ENCODE data around the gene TNN. TPM values are rescaled to one million over a fixed set of nuclear protein-coding genes. Genes with fewer than 3 reads are reported as not detected.

TNN gene
- total and polyA plus RNA-seq, 8 donors, result 0.06 to 1.1 (median 0.14) TPM; not detected in 5

DNA sequence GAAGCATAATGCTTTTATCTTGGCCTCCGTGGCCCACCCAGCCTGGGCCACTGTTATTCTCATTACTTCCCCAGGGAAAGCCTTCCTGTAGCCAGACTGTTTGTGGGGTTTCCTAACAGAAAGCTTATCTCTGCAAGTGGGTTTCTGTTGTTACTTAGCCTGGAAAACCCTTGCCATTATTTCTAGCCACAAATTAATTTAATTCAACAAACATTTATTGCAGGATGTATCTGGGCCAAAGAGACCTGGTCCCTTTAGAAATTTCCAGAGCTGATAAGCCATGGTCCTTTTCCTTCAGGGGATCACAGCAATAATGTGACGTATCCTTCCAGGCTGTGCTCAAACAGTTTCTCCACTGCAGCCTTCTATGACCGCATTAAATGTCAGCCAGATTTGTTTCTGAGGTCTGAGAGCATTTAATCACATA, 20.9 kb downstream of the TNN start:
- H3K27ac ChIP-seq, result no peak overlapping the region
- no peaks in the 10 kb centered on the region for H3K36me3 ChIP-seq
- H3K4me1 ChIP-seq, result no peaks in the 10 kb centered on the region
- no peaks in the 10 kb centered on the region for H3K9me3 ChIP-seq
- DNase-seq, result no peak
- 71 to 88% (median 76%) methylated on average over 3 of the region's 3 CpGs for WGBS, 5 donors
- no peaks in the 10 kb centered on the region for H3K27me3 ChIP-seq
- intact Hi-C loops (cut with DNase I; ENCODE audit: low total_unique reads), result no loop called here
- H3K4me3 ChIP-seq, result no peak overlapping the region
- TF ChIP-seq, protein P1, sequence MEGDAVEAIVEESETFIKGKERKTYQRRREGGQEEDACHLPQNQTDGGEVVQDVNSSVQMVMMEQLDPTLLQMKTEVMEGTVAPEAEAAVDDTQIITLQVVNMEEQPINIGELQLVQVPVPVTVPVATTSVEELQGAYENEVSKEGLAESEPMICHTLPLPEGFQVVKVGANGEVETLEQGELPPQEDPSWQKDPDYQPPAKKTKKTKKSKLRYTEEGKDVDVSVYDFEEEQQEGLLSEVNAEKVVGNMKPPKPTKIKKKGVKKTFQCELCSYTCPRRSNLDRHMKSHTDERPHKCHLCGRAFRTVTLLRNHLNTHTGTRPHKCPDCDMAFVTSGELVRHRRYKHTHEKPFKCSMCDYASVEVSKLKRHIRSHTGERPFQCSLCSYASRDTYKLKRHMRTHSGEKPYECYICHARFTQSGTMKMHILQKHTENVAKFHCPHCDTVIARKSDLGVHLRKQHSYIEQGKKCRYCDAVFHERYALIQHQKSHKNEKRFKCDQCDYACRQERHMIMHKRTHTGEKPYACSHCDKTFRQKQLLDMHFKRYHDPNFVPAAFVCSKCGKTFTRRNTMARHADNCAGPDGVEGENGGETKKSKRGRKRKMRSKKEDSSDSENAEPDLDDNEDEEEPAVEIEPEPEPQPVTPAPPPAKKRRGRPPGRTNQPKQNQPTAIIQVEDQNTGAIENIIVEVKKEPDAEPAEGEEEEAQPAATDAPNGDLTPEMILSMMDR (IDR thresholded peaks at IDR 0.05), result no peak
- TF ChIP-seq POLR2AphosphoS5 (IDR thresholded peaks at IDR 0.05) (no peak), POLR2A (IDR thresholded peaks at IDR 0.05) (no peak), EP300 (IDR thresholded peaks at IDR 0.05) (no peak)

DNA sequence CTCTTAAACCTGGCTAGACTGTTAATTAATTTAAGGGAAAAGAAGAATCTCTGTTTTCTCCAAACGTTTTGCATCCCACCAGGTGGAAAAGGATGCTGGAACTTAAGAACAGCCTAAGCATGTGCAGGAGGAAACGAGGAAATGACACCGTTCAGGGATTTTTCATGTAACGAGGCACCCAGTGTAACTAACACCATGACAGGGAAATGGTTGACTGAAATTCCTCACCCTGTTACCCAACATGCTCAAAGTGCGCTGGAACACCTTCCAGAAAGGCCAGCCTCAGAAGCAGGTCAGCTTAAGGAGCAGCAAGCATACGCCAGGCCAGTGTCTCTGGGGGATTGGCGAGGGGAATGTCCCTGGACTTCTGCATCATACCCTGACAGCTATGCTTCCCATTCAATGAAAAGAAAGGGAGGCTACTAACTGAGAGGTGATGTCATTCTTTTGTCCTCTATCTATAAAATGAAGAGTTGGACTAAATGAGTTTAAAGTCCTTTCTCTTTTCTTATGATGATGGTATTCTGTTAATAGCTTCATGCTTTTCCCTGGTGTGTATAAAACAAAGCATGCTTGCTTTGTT, 21.6 kb downstream of the TNN start:
- TF ChIP-seq, protein P1 (IDR thresholded peaks at IDR 0.05), result no peak
- TF ChIP-seq POLR2AphosphoS5 (IDR thresholded peaks at IDR 0.05) (no peak), EP300 (IDR thresholded peaks at IDR 0.05) (no peak), POLR2A (IDR thresholded peaks at IDR 0.05) (no peak)
- intact Hi-C loops (cut with DNase I; ENCODE audit: low total_unique reads), result no loop called here
- WGBS, 5 donors, result 64 to 76% (median 69%) methylated on average over 7 of the region's 7 CpGs
- Histone ChIP-seq H3K4me1 (no peaks in the 10 kb centered on the region), H3K27me3 (no peaks in the 10 kb centered on the region), H3K4me3 (no peak overlapping the region), H3K9me3 (no peaks in the 10 kb centered on the region), H3K27ac (no peak overlapping the region), H3K36me3 (no peaks in the 10 kb centered on the region)
- no peak for DNase-seq

DNA sequence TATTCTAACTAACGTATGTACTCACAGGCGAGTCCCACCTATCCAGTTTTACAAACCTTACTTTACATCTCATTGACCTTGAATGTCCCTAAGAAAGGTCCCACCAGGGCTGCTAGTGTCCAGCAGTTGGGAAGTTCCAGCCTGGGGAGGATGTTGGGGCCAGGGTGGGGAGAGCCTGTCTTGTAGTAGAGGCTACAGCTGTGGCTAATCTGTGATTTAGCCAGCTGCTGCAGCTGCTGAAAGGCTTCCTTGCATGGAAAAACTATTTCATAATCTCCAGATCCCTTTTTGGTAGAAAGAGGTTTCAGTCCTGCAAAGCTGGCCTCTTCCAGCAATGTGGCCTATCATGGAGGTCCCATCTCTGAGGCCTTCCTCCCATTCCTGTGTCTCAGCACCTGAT, 23.1 kb downstream of the TNN start:
- no peaks in the 10 kb centered on the region for H3K27me3 ChIP-seq
- peak in 1 of 2 donors; percentile 48 for DNase-seq
- intact Hi-C loops (cut with DNase I; ENCODE audit: low total_unique reads), result no loop called here
- TF ChIP-seq, protein P1 (IDR thresholded peaks at IDR 0.05), result no peak
- TF ChIP-seq POLR2A (IDR thresholded peaks at IDR 0.05), result no peak
- no peak for TF ChIP-seq EP300 (IDR thresholded peaks at IDR 0.05)
- TF ChIP-seq POLR2AphosphoS5 (IDR thresholded peaks at IDR 0.05), result no peak
- H3K4me1 ChIP-seq, result no peaks in the 10 kb centered on the region
- no peaks in the 10 kb centered on the region for H3K9me3 ChIP-seq
- no peak overlapping the region for H3K27ac ChIP-seq
- no peak overlapping the region for H3K4me3 ChIP-seq
- 75 to 94% (median 87%) methylated on average over 2 of the region's 2 CpGs for WGBS, 5 donors
- no peaks in the 10 kb centered on the region for H3K36me3 ChIP-seq

DNA sequence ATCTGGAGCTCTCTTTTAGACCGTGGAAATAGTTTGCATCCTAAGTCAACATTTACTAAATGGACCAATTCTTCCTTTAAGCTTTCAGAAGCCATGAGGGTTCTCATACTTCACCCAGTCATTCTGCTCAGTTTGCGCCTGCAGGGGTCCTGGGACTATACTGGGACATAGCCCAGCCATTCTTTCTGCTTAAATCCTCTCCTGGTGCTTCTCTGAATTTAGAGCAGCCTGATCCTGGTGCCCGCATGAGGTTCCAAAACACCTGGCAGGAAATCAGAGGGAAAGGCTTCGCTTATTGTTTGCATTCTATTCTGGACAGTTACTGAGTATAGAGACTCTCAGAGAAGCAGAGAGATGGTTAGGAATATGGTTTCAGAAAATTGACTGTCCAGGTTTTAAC, 27.0 kb downstream of the TNN start:
- no peak for DNase-seq
- WGBS, 5 donors, result 41 to 61% (median 59%) methylated on average over 4 of the region's 4 CpGs
- Histone ChIP-seq H3K27ac (no peak overlapping the region), H3K9me3 (no peaks in the 10 kb centered on the region), H3K36me3 (no peaks in the 10 kb centered on the region), H3K27me3 (no peaks in the 10 kb centered on the region), H3K4me3 (no peak overlapping the region), H3K4me1 (no peaks in the 10 kb centered on the region)
- TF ChIP-seq EP300 (IDR thresholded peaks at IDR 0.05) (no peak), POLR2A (IDR thresholded peaks at IDR 0.05) (no peak), POLR2AphosphoS5 (IDR thresholded peaks at IDR 0.05) (no peak)
- TF ChIP-seq, protein P1 (IDR thresholded peaks at IDR 0.05), result no peak
- intact Hi-C loops (cut with DNase I; ENCODE audit: low total_unique reads), result no loop called here

Measured in stomach (tissue), 9 donors.